ENCODE results near the gene CCDC127. TPM values are rescaled to one million over a fixed set of nuclear protein-coding genes. Genes with fewer than 3 reads are reported as not detected.

Gene CCDC127
- total RNA-seq, 4 donors from 2014 or later, result 0.97 to 4.2 (median 1.9) TPM

DNA sequence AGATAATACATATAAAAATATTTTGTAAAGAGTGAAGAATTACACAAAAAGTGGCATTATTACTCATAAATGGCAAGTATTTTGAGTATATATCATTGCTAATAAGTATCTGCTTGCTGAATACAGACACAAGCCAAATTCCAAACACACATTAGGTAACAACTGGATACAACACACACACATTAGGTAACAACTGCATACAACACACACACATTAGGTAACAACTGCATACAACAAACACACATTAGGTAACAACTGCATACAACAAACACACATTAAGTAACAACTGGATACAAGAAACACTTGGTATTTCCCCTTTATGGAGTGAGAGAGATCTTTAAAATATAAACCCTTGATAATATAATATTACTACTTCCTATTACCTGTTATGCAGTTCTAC is 13.5 kb downstream of the CCDC127 start:
- Histone ChIP-seq H3K27me3 (no peaks in the 10 kb centered on the region), H3K4me3 (no peak overlapping the region), H3K4me1 (no peaks in the 10 kb centered on the region), H3K27ac (no peak overlapping the region), H3K9me3 (no peaks in the 10 kb centered on the region), H3K36me3 (peaks cover 3 to 49% (median 6%) of the 10 kb centered on the region in 3 donors)
- intact Hi-C loops (cut with DNase I), result no loop called here
- no peak for TF ChIP-seq POLR2A (IDR thresholded peaks at IDR 0.05)
- TF ChIP-seq, protein P1, sequence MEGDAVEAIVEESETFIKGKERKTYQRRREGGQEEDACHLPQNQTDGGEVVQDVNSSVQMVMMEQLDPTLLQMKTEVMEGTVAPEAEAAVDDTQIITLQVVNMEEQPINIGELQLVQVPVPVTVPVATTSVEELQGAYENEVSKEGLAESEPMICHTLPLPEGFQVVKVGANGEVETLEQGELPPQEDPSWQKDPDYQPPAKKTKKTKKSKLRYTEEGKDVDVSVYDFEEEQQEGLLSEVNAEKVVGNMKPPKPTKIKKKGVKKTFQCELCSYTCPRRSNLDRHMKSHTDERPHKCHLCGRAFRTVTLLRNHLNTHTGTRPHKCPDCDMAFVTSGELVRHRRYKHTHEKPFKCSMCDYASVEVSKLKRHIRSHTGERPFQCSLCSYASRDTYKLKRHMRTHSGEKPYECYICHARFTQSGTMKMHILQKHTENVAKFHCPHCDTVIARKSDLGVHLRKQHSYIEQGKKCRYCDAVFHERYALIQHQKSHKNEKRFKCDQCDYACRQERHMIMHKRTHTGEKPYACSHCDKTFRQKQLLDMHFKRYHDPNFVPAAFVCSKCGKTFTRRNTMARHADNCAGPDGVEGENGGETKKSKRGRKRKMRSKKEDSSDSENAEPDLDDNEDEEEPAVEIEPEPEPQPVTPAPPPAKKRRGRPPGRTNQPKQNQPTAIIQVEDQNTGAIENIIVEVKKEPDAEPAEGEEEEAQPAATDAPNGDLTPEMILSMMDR (IDR thresholded peaks at IDR 0.05), result no peak
- DNase-seq, result no peak

DNA sequence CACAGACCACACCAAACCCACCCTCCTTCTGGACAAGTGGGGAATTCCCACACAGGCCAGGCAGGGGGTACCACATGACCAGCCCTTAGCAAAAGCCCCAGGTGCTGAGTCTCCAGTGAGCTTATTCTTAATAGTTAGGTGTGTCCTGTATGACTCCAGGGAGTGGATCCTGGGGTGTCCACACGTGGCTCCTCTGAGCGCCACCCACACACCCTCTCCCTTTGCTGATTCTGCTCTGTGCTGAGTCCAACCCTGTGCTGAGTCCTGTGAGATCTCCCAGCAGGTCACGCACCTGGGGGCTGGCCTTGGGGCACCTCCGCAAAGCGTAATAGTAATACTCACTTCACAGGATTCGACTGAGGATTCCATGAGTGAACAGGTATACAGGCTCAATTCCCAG is 14.0 kb downstream of the CCDC127 start:
- Histone ChIP-seq H3K27me3 (no peaks in the 10 kb centered on the region), H3K9me3 (no peaks in the 10 kb centered on the region), H3K36me3 (peaks cover 3 to 49% (median 6%) of the 10 kb centered on the region in 3 donors), H3K4me3 (no peak overlapping the region), H3K4me1 (no peaks in the 10 kb centered on the region), H3K27ac (no peak overlapping the region)
- DNase-seq, result no peak
- TF ChIP-seq, protein P1 (IDR thresholded peaks at IDR 0.05), result no peak
- no peak for TF ChIP-seq POLR2A (IDR thresholded peaks at IDR 0.05)
- WGBS, 2 donors, result 58 to 89% methylated on average over 2 of the region's 6 CpGs
- intact Hi-C loops (cut with DNase I), result no loop called here

DNA sequence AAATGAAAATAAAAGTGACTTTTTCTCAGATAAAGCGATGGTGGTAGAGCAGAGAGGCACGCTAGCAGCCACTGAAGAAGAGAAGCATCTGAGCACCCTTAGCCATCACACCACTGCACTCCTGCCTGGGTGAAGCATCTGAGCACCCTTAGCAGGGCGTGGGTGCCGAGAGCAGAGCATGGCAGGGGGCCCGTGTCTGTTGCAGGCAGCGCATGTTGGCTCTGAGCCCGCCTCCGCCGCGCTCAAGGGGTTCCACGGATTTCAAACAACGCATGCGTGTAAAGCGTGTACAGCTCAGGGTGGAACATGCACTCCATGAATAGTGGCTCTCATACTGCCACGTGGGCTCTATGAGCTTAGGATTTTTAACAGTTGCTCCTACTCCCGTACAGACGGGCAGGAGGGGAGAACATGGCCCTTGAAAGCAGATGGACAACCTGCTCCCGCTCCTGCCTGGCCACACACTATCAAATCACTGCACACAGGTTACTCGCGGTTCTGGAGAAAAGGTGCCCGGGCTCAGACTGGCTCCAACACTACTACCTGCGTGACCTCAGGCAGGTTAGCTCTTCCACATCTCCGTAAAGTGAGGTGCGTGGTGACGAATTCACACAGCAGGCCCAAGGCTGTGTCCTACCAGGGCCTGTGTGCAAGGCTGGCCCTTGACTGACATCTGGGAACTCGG is 14.6 kb downstream of the CCDC127 start:
- no peaks in the 10 kb centered on the region for H3K9me3 ChIP-seq
- H3K27ac ChIP-seq, result no peak overlapping the region
- H3K4me1 ChIP-seq, result no peaks in the 10 kb centered on the region
- H3K4me3 ChIP-seq, result no peak overlapping the region
- intact Hi-C loops (cut with DNase I), result no loop called here
- H3K36me3 ChIP-seq, result peaks cover 3 to 49% (median 6%) of the 10 kb centered on the region in 3 donors
- no peak for DNase-seq
- WGBS, 2 donors, result 91 to 92% methylated on average over 13 to 17 of the region's 26 CpGs
- no peaks in the 10 kb centered on the region for H3K27me3 ChIP-seq
- TF ChIP-seq, protein P1 (IDR thresholded peaks at IDR 0.05), result no peak
- TF ChIP-seq POLR2A (IDR thresholded peaks at IDR 0.05), result no peak

DNA sequence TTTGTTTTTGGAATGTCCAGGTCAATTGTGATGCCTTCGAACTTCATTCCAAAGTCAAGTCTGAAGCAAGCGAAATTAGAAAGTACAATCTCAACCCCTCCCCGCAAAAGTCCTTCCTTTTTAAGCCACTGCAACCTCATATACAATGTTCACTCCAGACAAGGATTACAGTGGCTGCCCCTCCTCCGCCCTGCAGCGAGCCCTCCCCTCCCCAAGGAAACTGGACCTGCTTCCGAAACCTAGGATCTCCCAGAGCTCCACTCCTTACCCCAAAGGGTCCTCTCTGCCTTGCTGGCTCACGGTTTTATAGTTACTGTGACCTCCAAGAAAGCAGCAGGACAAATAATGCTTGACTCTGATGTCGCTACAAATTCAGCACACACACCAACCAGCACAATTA is 16.3 kb downstream of the CCDC127 start:
- Histone ChIP-seq H3K36me3 (peaks cover 3 to 42% (median 6%) of the 10 kb centered on the region in 3 donors), H3K4me3 (no peak overlapping the region), H3K9me3 (no peaks in the 10 kb centered on the region), H3K4me1 (no peaks in the 10 kb centered on the region), H3K27ac (no peak overlapping the region), H3K27me3 (no peaks in the 10 kb centered on the region)
- TF ChIP-seq, protein P1 (IDR thresholded peaks at IDR 0.05), result no peak
- 92 to 93% methylated on average over 8 of the region's 8 CpGs for WGBS, 2 donors
- intact Hi-C loops (cut with DNase I), result no loop called here
- no peak for DNase-seq

DNA sequence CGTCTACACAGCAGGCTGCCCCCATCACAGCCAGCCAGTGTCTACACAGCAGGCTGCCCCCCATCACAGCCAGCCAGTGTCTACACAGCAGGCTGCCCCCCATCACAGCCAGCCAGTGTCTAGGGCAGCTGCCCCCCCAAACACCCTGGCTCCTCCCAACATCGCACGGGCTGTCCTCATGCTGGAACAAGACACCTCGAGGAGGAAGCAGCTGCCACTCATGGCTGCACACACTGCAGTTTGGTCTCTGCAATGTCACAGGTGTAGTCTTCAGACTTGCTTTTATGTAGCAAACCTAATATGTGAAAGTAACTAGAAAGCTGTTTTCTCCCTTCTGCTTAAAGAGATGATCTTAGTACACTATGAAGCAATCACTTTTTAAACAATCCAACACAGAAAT is 17.0 kb downstream of the CCDC127 start:
- H3K36me3 ChIP-seq, result peaks cover 3 to 35% (median 6%) of the 10 kb centered on the region in 3 donors
- H3K9me3 ChIP-seq, result no peaks in the 10 kb centered on the region
- no peak for TF ChIP-seq POLR2A (IDR thresholded peaks at IDR 0.05)
- TF ChIP-seq, protein P1 (IDR thresholded peaks at IDR 0.05), result no peak
- H3K4me1 ChIP-seq, result no peaks in the 10 kb centered on the region
- no peak for DNase-seq
- WGBS, 2 donors, result 24% methylated on average over 2 of the region's 4 CpGs; no CpG with 5 or more reads in 1 of the 2 donors
- intact Hi-C loops (cut with DNase I), result no loop called here
- H3K4me3 ChIP-seq, result no peak overlapping the region
- H3K27ac ChIP-seq, result no peak overlapping the region
- H3K27me3 ChIP-seq, result peaks cover 0 to under 1% (median 0%) of the 10 kb centered on the region in 4 donors
